HT-29 (cell line): Measurements from ENCODE around the gene DNAJB9. TPM values are rescaled to one million over a fixed set of nuclear protein-coding genes. Genes with fewer than 3 reads are reported as not detected.
A peak's percentile ranks its signal among the peaks of the same experiment; 100 is the strongest.
"Not testable (repeated sequence)": the region's sequence is repeated elsewhere in the genome, so short reads cannot be mapped to it uniquely, and the experiment has no call there.

Experiments used
- DNase-seq: peaks from one replicate; pipeline ENCODE4 v3.0.0-alpha.2; 2015; ENCODE audit warnings: low spot score
- total RNA-seq: library from RNA; depleted of rRNA; stranded (reverse); fragments of >200 nt; shearing (Covaris generic); gene quantifications from 2 replicates; pipeline ENCODE4 v1.2.3, GENCODE V29; 2014; rRNA removed

DNAJB9 gene
- total RNA-seq, result 24.1 and 25.1 TPM in 2 replicates

DNA sequence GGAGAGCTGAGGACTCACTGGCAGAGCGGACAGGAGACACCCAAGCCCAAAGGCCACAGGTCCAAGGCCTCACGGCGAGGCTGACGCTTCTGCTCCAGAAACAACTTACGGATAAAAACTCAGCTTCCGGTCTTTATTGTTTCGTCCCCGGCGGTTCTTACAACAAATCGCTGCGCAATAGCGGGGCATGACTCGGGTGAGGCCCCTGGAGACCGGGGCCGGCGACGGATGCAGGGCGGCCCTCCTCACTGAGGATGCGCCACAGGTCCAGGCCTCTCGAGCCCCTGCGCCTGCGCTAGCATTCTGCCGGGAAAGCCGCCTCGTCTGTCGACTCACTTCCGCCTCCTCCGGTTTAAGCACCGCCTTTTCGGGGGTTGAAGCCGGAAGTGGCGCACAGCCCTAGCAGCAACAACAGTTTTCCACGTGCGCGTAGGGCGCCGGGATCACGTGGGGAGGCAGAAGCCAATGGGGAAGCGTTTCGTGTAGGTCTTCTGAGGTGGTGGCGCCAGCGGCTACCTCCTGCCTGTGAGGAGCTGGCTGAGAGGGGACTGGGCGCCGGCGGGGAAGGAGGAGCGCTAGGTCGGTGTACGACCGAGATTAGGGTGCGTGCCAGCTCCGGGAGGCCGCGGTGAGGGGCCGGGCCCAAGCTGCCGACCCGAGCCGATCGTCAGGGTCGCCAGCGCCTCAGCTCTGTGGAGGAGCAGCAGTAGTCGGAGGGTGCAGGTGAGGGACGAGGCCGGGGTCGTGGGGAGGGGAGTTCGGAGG is at the start of gene DNAJB9, which contains the start of gene THAP5:
Gene DNAJB9, plus strand, starts transcription at position 494 of the 765 bp plus-strand sequence. CDS start 1,853 bp downstream, outside the sequence.
Gene THAP5, minus strand, starts transcription at position 326 of the 765 bp plus-strand sequence. Its CDS starts 137 bp downstream, at position 189.
- DNase-seq, result peak; percentile 100

DNA sequence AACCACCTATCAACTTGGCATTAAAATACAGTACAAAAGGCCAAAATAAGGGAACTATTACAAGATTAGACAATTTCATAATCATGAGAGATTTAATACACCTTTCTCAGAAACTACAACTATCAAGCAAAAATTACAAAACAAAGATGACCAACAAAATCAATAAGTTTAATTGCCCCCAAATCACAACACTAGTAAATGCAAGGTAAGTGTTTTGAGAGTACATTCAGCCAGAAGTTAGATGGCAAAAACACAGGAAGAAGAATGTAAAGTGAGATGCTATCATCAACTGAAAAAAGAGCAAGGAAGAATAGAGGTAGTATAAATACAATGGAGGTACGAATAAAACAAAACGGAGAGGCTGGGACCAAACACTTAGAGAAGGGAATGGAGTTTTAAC is 46.9 kb upstream of the DNAJB9 start:
- DNase-seq, result no peak

- peak; percentile 72 for DNase-seq
Observed at GRCh38 chr7:108525327-108525984, 44.2 kb upstream of the DNAJB9 start.

GRCh38 chr7:108525985-108526767 is 43.5 kb upstream of the DNAJB9 start, which contains the start of gene PNPLA8:
Gene PNPLA8, minus strand, starts transcription at chr7:108526135. Its CDS starts 10,644 bp downstream, at chr7:108515491.
- DNase-seq, result peak; percentile 100

- no peak for DNase-seq
Observed at GRCh38 chr7:108526768-108527017, 43.0 kb upstream of the DNAJB9 start.

GRCh38 chr7:108528183-108528712 is 41.4 kb upstream of the DNAJB9 start:
- peak; percentile 64 for DNase-seq

DNA sequence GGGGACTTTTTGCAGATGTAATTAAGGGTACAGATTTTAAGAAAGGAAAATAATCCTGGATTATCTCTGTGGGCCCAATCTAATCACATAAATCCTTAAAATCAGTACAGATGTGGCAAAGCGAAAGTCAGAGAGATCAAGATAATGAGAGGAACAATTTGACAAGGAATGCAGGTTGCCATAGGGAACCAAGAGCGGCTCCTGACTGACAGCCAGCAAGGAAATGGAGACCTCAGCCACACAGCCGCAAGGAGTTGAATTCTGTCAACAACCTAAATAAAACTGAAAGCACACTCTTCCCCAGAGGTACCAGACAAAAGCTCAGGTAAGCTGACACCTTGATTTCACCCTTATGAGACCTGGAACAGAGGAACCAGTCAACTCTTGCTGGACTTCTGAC is 40.3 kb upstream of the DNAJB9 start:
- DNase-seq, result peak; percentile 13

GRCh38 chr7:108533712-108534111 is 36.0 kb upstream of the DNAJB9 start:
- DNase-seq, result no peak

- no peak for DNase-seq
Observed at GRCh38 chr7:108535257-108535656, 34.4 kb upstream of the DNAJB9 start.

DNA sequence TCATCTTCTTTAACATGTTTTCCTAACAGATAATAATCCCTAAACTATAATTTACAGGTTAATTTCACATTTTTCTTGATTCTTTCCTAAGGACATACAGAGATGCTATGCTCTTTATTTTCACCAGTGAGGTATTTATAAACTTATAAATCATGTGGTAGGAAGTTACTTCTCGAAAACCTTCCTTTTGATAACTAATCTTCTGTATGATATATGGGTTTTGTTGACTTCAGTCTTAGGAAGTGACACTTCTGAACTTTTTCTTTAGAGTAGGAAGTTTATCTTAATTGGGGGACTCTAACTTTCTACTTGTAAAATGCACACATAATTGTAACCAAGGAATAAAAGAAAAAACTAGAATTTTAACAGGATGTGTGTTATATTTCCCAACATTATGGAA is 33.9 kb upstream of the DNAJB9 start:
- DNase-seq, result no peak

DNA sequence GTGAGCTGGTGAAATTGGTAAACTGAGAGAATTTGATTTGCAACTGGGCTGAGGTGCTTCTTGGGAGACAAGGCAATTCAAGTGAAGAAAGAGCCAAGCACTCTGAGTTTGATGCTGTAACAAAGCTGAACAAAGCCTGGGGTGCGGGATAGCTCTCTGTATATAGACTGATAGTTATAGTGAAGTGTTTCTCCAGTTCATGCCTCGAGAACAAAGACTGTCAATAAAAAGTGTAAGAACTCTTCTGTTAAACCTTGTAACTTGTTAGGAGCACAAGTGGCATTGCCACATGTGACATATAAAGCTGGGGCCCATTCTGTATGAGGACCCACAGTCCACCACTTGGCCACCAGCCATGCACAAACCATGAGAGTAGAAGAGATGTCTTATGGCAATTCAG is 32.4 kb upstream of the DNAJB9 start:
- no peak for DNase-seq

DNA sequence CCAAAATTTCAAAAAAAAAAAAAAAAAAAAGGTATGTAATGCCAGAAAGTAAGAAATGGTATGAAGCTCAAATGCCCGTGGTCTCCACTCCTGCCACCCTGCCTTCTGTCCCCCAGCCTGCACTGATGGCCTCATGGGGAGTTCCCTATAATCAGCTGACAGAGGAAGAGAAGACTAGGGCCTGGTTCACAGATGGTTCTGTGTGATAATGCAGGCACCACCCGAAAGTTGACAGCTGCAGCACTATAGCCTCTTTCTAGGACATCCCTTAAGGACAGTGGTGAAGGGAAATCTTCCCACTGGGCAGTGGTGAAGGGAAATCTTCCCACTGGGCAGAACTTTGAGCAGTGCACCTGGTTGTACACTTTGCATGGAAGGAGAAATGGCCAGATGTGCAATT is 31.4 kb upstream of the DNAJB9 start:
- DNase-seq, result not testable (repeated sequence)

DNA sequence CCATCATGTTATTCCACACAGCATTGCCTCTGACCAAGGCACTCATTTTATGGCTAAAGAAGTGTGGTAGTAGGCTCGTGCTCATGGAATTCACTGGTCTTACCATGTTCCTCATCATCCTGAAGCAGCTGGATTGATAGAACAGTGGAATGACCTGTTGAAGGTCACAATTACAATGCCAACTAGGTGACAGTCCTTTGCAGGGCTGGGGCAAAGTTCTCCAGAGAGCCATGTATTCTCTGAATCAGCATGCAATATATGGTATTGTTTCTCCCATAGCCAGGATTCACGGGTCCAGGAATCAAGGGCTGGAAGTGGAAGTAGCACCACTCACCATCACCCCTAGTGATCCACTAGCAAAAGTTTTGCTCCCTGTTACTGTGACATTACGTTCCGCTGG is 31.0 kb upstream of the DNAJB9 start:
- DNase-seq, result not testable (repeated sequence)

DNA sequence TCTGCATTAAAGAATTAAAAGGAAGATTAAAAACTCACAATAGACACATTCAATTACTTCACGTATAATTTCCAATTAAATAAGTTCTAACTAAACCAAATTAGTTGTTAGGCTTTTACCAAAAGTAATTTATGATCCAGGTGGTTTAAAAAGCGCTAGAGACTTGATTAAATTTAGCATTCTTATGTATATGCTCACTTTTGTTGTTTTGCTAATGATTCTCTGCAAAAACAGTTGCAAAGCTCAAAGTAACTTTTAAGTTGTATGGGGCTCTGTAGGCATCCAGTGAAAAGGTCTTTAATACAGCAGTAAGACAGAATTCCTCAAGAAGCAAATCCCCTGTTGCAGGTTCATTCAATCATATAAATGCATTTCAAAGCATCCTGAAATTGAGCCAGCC is 28.2 kb upstream of the DNAJB9 start:
- no peak for DNase-seq

DNA sequence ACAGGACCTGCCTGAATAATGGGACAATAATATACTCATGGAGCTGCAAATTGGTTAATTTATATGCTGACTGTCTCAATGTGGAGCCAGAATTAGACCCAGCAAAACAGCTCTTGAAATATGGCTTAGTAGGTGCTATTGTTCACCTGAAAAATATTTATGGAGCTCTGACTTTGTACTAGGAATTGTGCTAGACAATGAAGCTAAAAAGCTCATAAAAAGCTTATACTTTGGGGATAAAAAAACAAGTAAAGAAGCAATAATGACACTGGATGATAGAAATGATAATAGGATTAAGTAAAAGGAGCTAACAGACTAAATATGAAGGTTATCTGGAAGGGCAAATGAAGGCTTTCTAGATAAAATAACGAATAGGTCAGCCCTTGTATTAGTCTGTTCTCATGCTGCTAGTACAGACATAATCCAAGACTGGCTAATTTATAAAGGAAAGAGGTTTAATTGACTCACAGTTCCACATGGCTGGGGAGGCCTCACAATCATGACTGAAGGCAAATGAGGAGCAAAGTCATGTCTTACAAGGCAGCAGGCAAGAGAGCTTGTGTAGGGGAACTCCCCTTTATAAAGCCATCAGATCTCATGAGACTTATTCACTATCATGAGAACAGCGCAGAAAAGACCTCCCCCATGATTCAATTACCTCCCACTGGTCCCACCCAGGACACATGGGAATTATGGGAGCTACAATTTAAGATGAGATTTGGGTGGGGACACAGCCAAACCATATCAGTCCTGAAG is 21.4 kb upstream of the DNAJB9 start:
- not testable (repeated sequence) for DNase-seq

- not testable (repeated sequence) for DNase-seq
Observed at GRCh38 chr7:108556665-108557064, 13.0 kb upstream of the DNAJB9 start.

DNA sequence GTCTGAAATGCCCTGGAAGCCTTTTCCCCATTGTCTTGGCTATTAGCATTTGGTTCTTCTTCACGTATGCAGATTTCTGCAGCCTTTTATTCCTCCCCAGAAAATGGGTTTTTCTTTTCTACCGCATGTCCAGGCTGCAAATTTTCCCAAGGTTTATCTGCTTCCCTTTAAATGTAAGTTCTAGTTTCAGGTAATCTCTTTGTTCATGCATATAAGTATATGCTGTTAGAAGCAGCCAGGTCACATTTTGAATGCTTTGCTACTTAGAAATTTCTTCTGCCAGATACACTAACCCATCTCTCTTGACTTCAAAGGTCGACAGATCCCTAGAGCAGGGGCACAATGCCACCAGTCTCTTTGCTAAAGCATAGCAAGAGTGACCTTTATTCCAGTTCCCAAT is 12.5 kb upstream of the DNAJB9 start:
- no peak for DNase-seq

- DNase-seq, result no peak
Observed at GRCh38 chr7:108557617-108558016, 12.1 kb upstream of the DNAJB9 start.

DNA sequence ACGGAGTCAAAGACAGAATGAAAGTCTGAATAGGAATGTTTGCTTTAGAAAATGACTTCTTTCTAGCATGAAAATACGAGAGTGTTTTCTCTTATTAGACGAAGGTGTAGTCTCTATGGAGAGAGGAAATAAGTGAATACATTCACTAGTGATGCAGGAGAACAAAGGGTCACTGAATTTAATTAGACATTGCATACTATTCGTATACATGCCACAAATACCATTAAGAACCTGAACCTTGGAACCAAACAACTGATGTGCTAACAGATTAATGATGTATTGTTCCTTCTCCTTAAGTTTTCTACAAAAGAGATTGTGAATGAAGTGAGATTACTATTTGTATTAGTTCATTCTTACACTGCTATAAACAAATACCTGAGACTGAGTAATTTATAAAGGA is 10.4 kb upstream of the DNAJB9 start:
- no peak for DNase-seq

DNA sequence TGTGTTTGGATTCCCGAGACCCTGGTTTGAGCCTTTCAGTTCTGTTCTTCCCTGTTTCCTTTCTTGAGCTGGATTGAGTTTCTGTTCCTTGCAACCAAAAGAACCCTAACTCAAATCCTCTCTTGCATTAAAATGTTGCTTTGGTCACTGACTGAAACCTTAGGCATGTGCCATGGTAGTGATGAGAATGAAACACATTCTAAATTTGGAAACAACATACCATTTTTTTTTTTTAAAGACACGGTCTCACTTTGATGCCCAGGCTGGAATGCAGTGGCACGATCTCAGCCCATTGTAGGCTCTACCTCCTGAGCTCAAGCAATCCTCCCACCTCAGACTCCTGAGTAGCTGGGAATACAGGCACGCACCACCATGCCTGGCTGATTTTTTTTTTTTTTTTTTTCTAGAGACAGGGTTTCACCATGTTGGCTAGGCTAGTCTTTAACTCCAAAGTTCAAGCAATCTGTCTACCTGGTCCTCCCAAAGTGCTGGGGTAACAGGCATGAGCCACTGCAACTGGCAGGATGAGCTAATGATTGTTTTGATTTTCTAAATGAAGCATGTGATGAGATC is 8.5 kb upstream of the DNAJB9 start:
- DNase-seq, result no peak

DNA sequence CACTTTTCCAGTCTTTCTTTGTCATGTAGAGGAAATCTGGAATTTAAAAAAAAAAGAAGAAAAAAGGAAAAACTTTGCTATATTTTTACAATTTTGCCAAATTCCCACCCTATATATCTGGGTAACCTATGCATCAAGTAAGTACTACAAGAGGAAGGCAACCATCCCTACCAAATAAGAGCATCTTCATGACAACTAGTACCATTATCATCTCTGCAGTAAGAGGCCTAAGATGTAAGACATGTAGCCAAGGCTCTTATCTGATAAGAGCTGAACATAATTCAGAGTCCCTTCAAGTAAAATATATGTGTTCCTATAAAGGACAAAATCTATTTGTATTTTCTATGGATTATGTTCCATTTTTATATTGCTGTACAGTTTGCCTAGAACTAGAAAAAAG is 3.7 kb upstream of the DNAJB9 start:
- no peak for DNase-seq
